ENCODE results near the gene KRT2. TPM values are rescaled to one million over a fixed set of nuclear protein-coding genes. Genes with fewer than 3 reads are reported as not detected.

The KRT2 gene
- total and polyA plus RNA-seq, 10 of the 15 experiments (the other 5 are each of a cell fraction or from before 2014, with no cell fraction given) = 0.08 to 0.12 TPM; not detected in 8

GRCh38 chr12:52637299-52637698 is 14.7 kb downstream of the KRT2 start (continued):
- TF ChIP-seq ZNF592 (IDR thresholded peaks at IDR 0.05) = no peak

GRCh38 chr12:52636592-52637258 is 15.3 kb downstream of the KRT2 start:
- intact Hi-C loops (cut with micrococcal nuclease; ENCODE audit: unreplicated experiment) (no loop called here), in situ Hi-C loops (cut with MboI) (no loop called here)
- no peaks in the 10 kb centered on the region for H4K20me1 ChIP-seq (ENCODE audit: control insufficient read depth, insufficient read depth)
- no peak overlapping the region for H3K4me3 ChIP-seq
- CTCF ChIA-PET = no interaction called here
- no peaks in the 10 kb centered on the region for H3K79me2 ChIP-seq (ENCODE audit: control insufficient read depth, insufficient read depth, low read length)
- no peak overlapping the region for H2AFZ ChIP-seq (ENCODE audit: control insufficient read depth, low read depth, low read length)
- H3K27ac ChIP-seq (ENCODE audit: control insufficient read depth, insufficient read depth) = no peak overlapping the region
- WGBS (ENCODE audit: insufficient coverage, insufficient replicate concordance, low lambda C conversion rate, missing lambda C conversion rate) = 30% methylated on average over 5 of the region's 5 CpGs
- H3K27me3 ChIP-seq (replicated peaks in 1 of 2; ENCODE audit: control insufficient read depth in 2 of 2, insufficient read depth in 2 of 2, low read length in 1 of 2) = peaks cover 3 to 4% of the 10 kb centered on the region in 2 experiments; a peak in 2 of 4 replicates
- POLR2A ChIA-PET = no interaction called here
- H3K36me3 ChIP-seq (ENCODE audit: control insufficient read depth in 2 of 2, insufficient read depth in 2 of 2, low read length in 1 of 2) = no peaks in the 10 kb centered on the region
- no peak for DNase-seq (ENCODE audit: low read depth, low spot score)
- no peak for ATAC-seq
- SMC1A ChIA-PET (ENCODE audit: uncharacterized antibody, unreplicated experiment) = no interaction called here
- H3K9me3 ChIP-seq (replicated peaks; ENCODE audit: control insufficient read depth, insufficient read depth, low read length) = no peaks in the 10 kb centered on the region
- FAIRE-seq = no peak
- BruUV-seq (replicated peaks) = no TSS peak
- no peaks in the 10 kb centered on the region for H3K4me1 ChIP-seq (ENCODE audit: control insufficient read depth, insufficient read depth, low read length)
- H3K4me2 ChIP-seq (ENCODE audit: control insufficient read depth, insufficient read depth) = no peak overlapping the region
- H3K9ac ChIP-seq (ENCODE audit: control insufficient read depth, insufficient read depth, low read length) = no peak overlapping the region
- RAD21 ChIA-PET (ENCODE audit: unreplicated experiment) = no interaction called here
- no peak for TF ChIP-seq TCF7 (IDR thresholded peaks at IDR 0.05; ENCODE audit: borderline replicate concordance)
- no peak for TF ChIP-seq ZSCAN29 (IDR thresholded peaks at IDR 0.05)
- no peak for TF ChIP-seq ZNF687 (IDR thresholded peaks at IDR 0.05)
- TF ChIP-seq EED (IDR thresholded peaks at IDR 0.05; ENCODE audit: low read depth) = no peak
- TF ChIP-seq BCL11A (IDR thresholded peaks at IDR 0.05; ENCODE audit: low read depth, low read length) = no peak
- no peak for TF ChIP-seq YY1 (IDR thresholded peaks at IDR 0.05; ENCODE audit: low read depth, low read length)
- TF ChIP-seq TCF12 (IDR thresholded peaks at IDR 0.05; ENCODE audit: low read depth, low read length) = no peak
- no peak for TF ChIP-seq STAT1 (conservative IDR thresholded peaks at IDR 0.05)
- TF ChIP-seq ZZZ3 (IDR thresholded peaks at IDR 0.05; ENCODE audit: control insufficient read depth, insufficient read length, low read depth) = no peak
- TF ChIP-seq BACH1 (IDR thresholded peaks at IDR 0.05; ENCODE audit: borderline replicate concordance) = no peak
- TF ChIP-seq LARP7 (IDR thresholded peaks at IDR 0.05) = no peak
- TF ChIP-seq NFIC (IDR thresholded peaks at IDR 0.05; ENCODE audit: low read depth, low read length) = no peak
- TF ChIP-seq HCFC1 (IDR thresholded peaks at IDR 0.05; ENCODE audit: low read length) = no peak

Data from GM12878 (cell line).